Activated CD4-positive, alpha-beta memory T cell treated with anti-CD3 and anti-CD28 coated beads for 36 hours (primary cell): ENCODE measurements around the gene RIPOR2. TPM values are rescaled to one million over a fixed set of nuclear protein-coding genes. Genes with fewer than 3 reads are reported as not detected.
A peak's percentile ranks its signal among the peaks of the same experiment; 100 is the strongest.

ENCODE experiments used
- CTCF ChIA-PET: fragments of 350-600 bp; sonication (Branson Sonifier 250); formaldehyde crosslinking; loops from one replicate; lab custom pipeline; 2021; ENCODE audit warnings: antibody characterized with exemption, inconsistent platforms; lab: Charles Lee
- POLR2A ChIA-PET: fragments of 350-600 bp; sonication (Branson Sonifier 250); formaldehyde crosslinking; loops from one replicate; lab custom pipeline; 2021; ENCODE audit warnings: antibody characterized with exemption; lab: Charles Lee
- DNase-seq: peaks from one replicate; pipeline ENCODE4 v3.0.0-alpha.2; 2020
- H3K27ac Mint-ChIP-seq: one replicate; pipeline ENCODE4 v1.8.0; 2021; ENCODE audit warnings: mixed read lengths
- H3K27me3 Mint-ChIP-seq: one replicate; pipeline ENCODE4 v1.8.0; 2021; ENCODE audit warnings: mixed read lengths
- H3K36me3 Mint-ChIP-seq: one replicate; pipeline ENCODE4 v1.8.0; 2021; ENCODE audit warnings: mixed read lengths
- H3K4me1 Mint-ChIP-seq: one replicate; pipeline ENCODE4 v1.8.0; 2021; ENCODE audit warnings: low read depth, mixed read lengths
- H3K4me3 Mint-ChIP-seq: one replicate; pipeline ENCODE4 v1.8.0; 2021; ENCODE audit warnings: mild to moderate bottlenecking, mixed read lengths
- H3K9me3 Mint-ChIP-seq: one replicate; pipeline ENCODE4 v1.8.0; 2021; ENCODE audit warnings: mixed read lengths
- intact Hi-C: fragments of 100-400 bp; cut with micrococcal nuclease; formaldehyde crosslinking; loops from one replicate; pipeline ENCODE4 v1.15.1; 2023
- total RNA-seq, 2 experiments: library from RNA; stranded (reverse); gene quantifications; one replicate each; pipeline ENCODE4 v1.2.3, GENCODE V29; 2021

RIPOR2 gene
- total RNA-seq, 2 experiments from 2014 or later, result 64.5 to 68.7 TPM

DNA sequence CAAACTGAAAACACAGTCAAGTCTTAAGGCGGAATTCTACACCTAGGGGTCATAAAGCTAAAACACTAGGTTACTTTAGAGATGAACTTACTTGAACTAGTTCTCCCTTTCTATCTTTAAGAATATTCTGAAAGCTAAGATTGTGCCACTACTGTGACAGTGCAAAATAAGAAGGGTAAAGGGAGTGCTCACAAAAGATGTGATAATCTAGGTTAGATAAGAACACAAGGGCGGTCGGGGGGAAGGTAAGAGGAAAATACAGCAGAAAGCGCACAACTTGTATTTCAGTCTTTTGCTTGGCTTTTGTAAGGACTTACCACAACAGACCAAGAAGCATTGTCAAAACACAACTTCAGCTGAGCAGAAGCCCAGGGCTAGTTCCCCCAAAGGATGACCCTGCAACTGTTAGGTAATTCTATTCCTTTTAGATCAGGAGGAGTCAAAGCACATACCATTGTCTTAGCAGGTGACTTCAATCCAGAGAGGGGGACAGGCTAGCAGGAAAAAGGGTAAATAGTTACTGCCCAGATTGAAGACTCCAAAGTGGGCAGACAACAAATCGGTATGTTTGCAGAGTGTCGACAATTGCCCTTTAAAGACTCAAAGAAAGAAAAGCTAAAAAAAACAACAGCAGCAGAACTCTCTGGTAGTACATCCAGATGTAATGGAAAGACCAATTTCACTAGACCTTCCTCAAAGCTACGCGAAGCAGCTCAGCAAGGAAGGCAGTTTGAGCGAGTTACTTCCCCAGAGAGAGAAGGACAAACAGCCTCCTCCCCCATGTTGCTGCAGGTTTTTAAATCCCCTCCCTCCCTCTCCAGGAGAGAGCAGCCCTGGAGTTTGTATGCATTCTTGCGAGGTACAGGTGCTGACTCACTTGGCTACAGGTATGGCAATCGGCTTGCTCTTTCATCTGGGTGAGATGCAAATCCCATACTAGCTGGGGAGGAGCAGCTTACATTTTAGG lies 59.0 kb downstream of the RIPOR2 start:
- CTCF ChIA-PET, result interaction anchor here (0.7 to 1.3 kb wide), 8 partner anchors 8 to 137 kb away, joined by 3 to 5 read pairs (median 4); no protein-coding TSS in a partner anchor
- peaks cover 69% of the 10 kb centered on the region for H3K36me3 Mint-ChIP-seq
- H3K4me1 Mint-ChIP-seq, result peaks cover 63% of the 10 kb centered on the region
- DNase-seq, result no peak
- POLR2A ChIA-PET, result no interaction called here
- H3K27me3 Mint-ChIP-seq, result no peaks in the 10 kb centered on the region
- H3K9me3 Mint-ChIP-seq, result peaks cover 22% of the 10 kb centered on the region
- peak overlapping the region; percentile 30 for H3K27ac Mint-ChIP-seq
- intact Hi-C loops, result no loop called here
- H3K4me3 Mint-ChIP-seq, result no peak overlapping the region

DNA sequence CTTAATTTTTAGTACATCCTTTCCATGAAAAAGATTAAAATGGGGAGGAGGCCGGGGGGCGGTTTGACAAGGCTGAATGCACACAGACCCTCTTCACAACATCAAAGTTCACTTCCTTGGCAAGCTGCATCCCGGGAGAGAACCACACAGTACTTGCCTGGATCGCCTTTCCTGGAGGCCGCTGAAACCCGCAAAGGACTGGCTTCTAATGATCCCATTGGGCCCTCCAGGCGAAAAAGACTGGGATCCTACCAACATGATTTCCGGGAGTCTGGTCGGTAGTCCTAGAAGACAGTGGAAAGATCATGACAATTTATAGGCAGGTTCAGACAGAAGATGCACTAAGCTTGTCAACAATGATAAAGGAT lies 60.2 kb downstream of the RIPOR2 start:
- Mint-ChIP-seq H3K27ac (peak overlapping the region; percentile 12), H3K27me3 (no peaks in the 10 kb centered on the region), H3K9me3 (peaks cover 22% of the 10 kb centered on the region), H3K36me3 (peaks cover 71% of the 10 kb centered on the region), H3K4me1 (peaks cover 60% of the 10 kb centered on the region), H3K4me3 (no peak overlapping the region)
- DNase-seq, result no peak
- intact Hi-C loops, result no loop called here
- ChIA-PET POLR2A (no interaction called here), CTCF (interaction anchor here (1.3 to 1.6 kb wide), 2 partner anchors 116 to 151 kb away, joined by 3 to 4 read pairs; no protein-coding TSS in a partner anchor)

DNA sequence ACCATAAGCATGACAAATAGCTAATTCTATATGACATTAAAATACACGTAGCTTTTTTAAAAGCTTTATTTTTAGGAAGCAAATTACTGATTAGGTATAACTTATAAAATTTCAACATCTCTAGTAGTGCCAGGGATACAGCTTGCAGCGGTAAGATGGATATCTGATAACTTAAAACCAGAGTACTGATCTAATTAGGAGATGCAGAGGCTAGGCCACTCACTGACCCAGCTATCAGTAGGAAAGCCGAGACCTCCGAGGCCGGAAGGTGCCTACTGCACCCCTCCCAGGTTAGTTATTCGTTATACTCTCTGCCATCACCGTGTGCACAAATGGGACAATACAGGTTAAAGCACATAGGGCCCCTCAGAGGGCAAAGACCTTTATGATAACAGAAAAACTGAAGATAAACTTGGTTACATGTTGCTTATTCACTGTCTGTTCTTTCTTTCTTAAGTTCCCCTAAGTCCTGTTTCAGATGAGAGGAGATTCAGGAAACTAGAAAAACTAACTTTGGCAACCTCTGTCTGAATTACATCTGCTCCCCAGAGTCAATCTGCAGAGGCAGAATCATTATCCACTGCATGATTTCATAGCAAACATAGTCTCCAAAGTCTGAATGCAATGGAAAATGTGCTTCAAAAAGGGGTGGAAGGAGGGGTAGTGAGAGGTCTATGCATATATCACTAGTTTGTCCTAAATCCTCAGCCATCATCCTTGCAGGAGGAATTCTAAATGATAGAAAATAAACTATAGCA lies 60.8 kb downstream of the RIPOR2 start:
- H3K27ac Mint-ChIP-seq, result peak overlapping the region; percentile 12
- DNase-seq, result no peak
- intact Hi-C loops, result no loop called here
- ChIA-PET POLR2A (no interaction called here), CTCF (interaction anchor here (1.3 to 2.8 kb wide), 6 partner anchors 8 to 152 kb away, joined by 3 to 10 read pairs (median 6); no protein-coding TSS in a partner anchor)
- H3K9me3 Mint-ChIP-seq, result peaks cover 22% of the 10 kb centered on the region
- peaks cover 74% of the 10 kb centered on the region for H3K36me3 Mint-ChIP-seq
- H3K4me3 Mint-ChIP-seq, result no peak overlapping the region
- peaks cover 59% of the 10 kb centered on the region for H3K4me1 Mint-ChIP-seq
- H3K27me3 Mint-ChIP-seq, result no peaks in the 10 kb centered on the region

DNA sequence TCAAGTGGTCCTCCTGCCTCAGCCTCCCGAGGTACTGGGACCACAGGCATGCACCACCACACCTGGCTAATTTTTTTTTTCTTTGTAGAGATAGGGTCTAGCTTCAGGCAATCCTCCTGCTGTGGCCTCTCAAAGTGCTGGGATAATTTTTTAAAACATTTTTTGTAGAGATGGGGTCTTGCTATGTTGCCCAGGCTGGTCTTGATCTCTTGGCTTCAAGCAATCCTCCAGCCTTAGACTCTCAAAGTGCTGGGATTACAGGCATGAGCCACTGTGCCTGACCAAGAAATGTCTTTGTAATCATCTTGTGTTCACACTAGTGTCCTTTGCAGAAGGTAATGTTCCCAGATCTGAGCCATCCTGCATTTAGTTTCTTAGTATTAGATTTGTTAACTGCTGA lies 61.6 kb downstream of the RIPOR2 start:
- Mint-ChIP-seq H3K27me3 (no peaks in the 10 kb centered on the region), H3K36me3 (peaks cover 70% of the 10 kb centered on the region), H3K4me1 (peaks cover 51% of the 10 kb centered on the region), H3K4me3 (no peak overlapping the region), H3K27ac (no peak overlapping the region), H3K9me3 (peaks cover 22% of the 10 kb centered on the region)
- no peak for DNase-seq
- intact Hi-C loops, result no loop called here
- POLR2A ChIA-PET, result no interaction called here
- CTCF ChIA-PET, result interaction anchor here (0.5 to 2.8 kb wide), 8 partner anchors 9 to 153 kb away, joined by 3 to 10 read pairs (median 5); no protein-coding TSS in a partner anchor

DNA sequence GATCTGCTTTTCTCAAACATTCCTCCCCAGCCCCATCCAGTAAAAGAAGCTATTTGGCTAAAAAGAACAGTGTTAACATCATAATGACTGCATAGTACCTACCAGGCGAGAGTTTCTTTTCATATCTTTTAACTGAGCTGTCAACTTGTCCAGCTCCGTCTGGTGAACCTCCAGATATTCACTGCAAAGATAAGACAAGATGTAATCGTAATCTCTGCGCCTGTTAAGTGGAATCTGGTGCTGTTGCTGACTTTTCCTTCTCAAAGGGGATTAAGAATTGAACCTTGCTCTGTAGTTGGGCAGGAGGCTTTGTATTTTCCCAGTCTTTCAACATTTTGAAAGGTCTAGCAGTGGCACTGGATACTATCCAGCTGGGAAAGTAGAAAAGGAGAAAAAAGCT lies 63.0 kb downstream of the RIPOR2 start:
- Mint-ChIP-seq H3K9me3 (peaks cover 16% of the 10 kb centered on the region), H3K27me3 (no peaks in the 10 kb centered on the region), H3K27ac (no peak overlapping the region), H3K4me3 (no peak overlapping the region), H3K4me1 (peaks cover 51% of the 10 kb centered on the region), H3K36me3 (peaks cover 71% of the 10 kb centered on the region)
- DNase-seq, result no peak
- intact Hi-C loops, result no loop called here
- POLR2A ChIA-PET, result no interaction called here
- CTCF ChIA-PET, result interaction anchor here (1.2 to 2.8 kb wide), 6 partner anchors 11 to 145 kb away, joined by 3 to 10 read pairs (median 6); no protein-coding TSS in a partner anchor

DNA sequence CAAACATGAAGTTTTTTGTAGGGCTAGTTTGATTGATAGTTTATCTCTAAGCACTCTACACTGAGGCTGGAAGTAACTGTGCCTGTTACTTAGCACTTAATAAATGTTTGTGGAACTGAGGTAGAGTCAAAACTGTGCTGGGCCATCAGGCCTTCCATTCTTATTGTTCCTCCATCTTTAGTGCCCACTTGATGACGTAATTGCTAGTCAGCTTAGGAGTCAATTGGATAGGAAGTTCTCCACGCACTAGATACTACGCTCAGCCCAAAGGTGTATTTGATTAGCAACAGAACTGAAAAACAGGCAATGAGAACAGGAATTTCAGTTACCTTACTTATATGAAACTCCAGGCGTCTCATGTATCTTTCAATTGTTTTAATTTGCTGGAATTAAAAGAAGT lies 67.0 kb downstream of the RIPOR2 start:
- intact Hi-C loops, result no loop called here
- DNase-seq, result no peak
- no peak overlapping the region for H3K27ac Mint-ChIP-seq
- no peaks in the 10 kb centered on the region for H3K9me3 Mint-ChIP-seq
- peaks cover 55% of the 10 kb centered on the region for H3K4me1 Mint-ChIP-seq
- no peak overlapping the region for H3K4me3 Mint-ChIP-seq
- H3K27me3 Mint-ChIP-seq, result no peaks in the 10 kb centered on the region
- H3K36me3 Mint-ChIP-seq, result peaks cover 51% of the 10 kb centered on the region
- CTCF ChIA-PET, result interaction anchor here (0.9 kb wide), 1 partner anchor 15 kb away, joined by 3 read pairs; no protein-coding TSS in a partner anchor
- POLR2A ChIA-PET, result interaction anchor here (0.5 to 0.6 kb wide), 3 partner anchors 12 to 1165 kb away, joined by 3 to 5 read pairs (median 4); no protein-coding TSS in a partner anchor

DNA sequence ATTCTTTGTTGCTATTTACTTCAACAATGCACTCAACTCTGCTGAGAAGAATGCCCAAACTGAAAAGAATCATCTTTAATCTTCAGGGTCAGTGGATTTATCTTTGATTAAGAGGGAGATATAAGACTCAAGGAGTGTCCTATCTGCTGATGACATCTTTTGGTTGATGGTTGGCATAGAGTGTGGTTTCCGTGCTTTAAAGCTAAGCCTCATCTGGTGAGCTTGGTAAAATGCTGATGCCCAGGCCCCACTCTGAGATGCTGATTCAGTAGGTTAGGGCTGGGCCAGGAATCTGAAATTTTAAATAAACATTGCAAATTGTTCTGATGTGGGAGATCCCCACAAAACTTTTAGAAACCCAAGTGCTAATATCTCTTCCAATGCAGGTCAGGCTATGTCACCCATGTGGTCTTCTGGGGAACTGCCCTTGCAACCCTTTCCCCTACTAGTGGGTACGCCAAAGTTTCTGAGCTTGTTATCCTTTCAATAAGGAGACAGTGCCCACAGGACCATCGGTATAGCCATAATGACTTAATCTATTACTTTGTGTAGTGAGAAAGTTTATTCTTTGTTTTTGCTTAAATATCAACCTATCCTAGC lies 68.6 kb downstream of the RIPOR2 start:
- Mint-ChIP-seq H3K4me1 (peaks cover 64% of the 10 kb centered on the region), H3K4me3 (no peak overlapping the region), H3K27ac (peak overlapping the region; percentile 75), H3K9me3 (no peaks in the 10 kb centered on the region), H3K36me3 (peaks cover 50% of the 10 kb centered on the region), H3K27me3 (no peaks in the 10 kb centered on the region)
- CTCF ChIA-PET, result interaction anchor here (0.6 to 3.9 kb wide), 4 partner anchors 11 to 142 kb away, joined by 3 to 22 read pairs (median 4); no protein-coding TSS in a partner anchor
- POLR2A ChIA-PET, result interaction anchor here (0.6 to 1.9 kb wide), 4 partner anchors 16 to 108 kb away, joined by 3 to 4 read pairs (median 3); no protein-coding TSS in a partner anchor
- intact Hi-C loops, result no loop called here
- peak; percentile 26 for DNase-seq

DNA sequence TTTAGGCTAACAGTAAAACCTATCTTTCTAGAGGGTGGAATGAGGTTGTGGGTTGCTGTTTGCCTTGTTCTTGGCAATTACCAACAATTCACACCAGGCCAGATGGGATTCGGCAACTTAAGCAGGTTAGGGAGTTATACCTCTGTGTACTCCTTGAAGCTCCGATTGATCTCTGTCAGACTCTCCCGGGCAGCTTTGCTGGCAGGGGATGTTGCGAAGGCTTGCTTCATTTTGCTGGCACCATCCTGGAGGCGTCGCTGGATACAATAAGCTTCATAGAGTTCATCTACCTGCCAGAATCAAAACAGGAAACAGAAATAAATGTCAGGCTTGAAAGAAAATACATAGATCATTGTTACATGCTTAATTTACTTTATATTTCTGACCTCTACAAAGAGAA lies 70.6 kb downstream of the RIPOR2 start:
- Mint-ChIP-seq H3K4me3 (no peak overlapping the region), H3K27ac (peak overlapping the region; percentile 72), H3K4me1 (peaks cover 73% of the 10 kb centered on the region), H3K36me3 (peaks cover 46% of the 10 kb centered on the region), H3K9me3 (no peaks in the 10 kb centered on the region), H3K27me3 (no peaks in the 10 kb centered on the region)
- intact Hi-C loops, result no loop called here
- no peak for DNase-seq
- POLR2A ChIA-PET, result no interaction called here
- CTCF ChIA-PET, result interaction anchor here (0.7 to 3.9 kb wide), 3 partner anchors 9 to 126 kb away, joined by 3 to 22 read pairs (median 10); no protein-coding TSS in a partner anchor

DNA sequence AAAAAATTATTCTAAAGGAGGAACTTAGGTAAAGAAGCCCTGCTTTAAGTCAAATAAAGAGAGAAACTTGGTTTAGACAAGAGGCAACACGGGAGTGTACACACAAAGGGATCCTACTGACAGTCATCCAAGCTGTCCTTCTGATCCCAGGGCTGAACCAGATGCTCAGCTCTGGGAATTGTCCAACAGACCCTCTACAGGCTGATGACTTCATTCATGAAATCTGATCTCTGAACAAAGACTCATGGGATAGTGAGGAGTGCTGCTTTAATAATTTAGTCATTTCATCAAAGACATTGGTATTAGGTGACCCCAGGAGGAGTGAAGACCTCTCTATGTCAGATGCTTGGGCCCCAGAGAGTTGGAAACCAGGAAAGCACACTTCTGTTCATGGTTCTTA lies 71.4 kb downstream of the RIPOR2 start:
- Mint-ChIP-seq H3K4me1 (peaks cover 81% of the 10 kb centered on the region), H3K27ac (peak overlapping the region; percentile 72), H3K27me3 (no peaks in the 10 kb centered on the region), H3K36me3 (peaks cover 53% of the 10 kb centered on the region), H3K9me3 (no peaks in the 10 kb centered on the region), H3K4me3 (no peak overlapping the region)
- intact Hi-C loops, result no loop called here
- CTCF ChIA-PET, result interaction anchor here (0.7 to 3.9 kb wide), 3 partner anchors 13 to 127 kb away, joined by 4 to 22 read pairs (median 10); no protein-coding TSS in a partner anchor
- no peak for DNase-seq
- POLR2A ChIA-PET, result no interaction called here

DNA sequence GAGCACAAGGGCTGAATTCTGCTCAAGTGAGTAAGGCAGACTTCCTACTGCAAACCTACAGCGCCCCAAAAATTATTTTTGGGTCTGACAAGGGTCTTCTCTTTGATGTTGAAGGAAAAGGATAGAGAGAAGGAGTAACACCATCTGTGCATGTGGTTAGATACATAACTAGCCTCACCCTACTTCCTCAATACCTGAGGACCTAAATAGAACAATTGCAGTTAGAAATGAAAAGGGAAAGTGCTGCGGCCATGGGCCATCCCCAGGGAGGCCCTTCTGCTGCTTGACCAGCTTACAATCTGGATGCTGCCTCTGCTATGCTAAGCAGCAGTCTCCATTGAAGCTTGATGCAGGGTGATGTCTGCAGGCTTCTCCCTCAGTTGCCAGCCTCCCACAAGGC lies 73.8 kb downstream of the RIPOR2 start:
- Mint-ChIP-seq H3K4me3 (no peak overlapping the region), H3K27me3 (no peaks in the 10 kb centered on the region), H3K27ac (peak overlapping the region; percentile 48), H3K9me3 (no peaks in the 10 kb centered on the region), H3K4me1 (peaks cover 85% of the 10 kb centered on the region), H3K36me3 (peaks cover 53% of the 10 kb centered on the region)
- ChIA-PET CTCF (interaction anchor here (0.7 to 1.2 kb wide), 4 partner anchors 20 to 74 kb away, joined by 3 to 5 read pairs (median 4); partner anchors contain the start of gene RIPOR2), POLR2A (interaction anchor here (1.0 kb wide), 1 partner anchor 59 kb away, joined by 3 read pairs; no protein-coding TSS in a partner anchor)
- no peak for DNase-seq
- intact Hi-C loops, result no loop called here

DNA sequence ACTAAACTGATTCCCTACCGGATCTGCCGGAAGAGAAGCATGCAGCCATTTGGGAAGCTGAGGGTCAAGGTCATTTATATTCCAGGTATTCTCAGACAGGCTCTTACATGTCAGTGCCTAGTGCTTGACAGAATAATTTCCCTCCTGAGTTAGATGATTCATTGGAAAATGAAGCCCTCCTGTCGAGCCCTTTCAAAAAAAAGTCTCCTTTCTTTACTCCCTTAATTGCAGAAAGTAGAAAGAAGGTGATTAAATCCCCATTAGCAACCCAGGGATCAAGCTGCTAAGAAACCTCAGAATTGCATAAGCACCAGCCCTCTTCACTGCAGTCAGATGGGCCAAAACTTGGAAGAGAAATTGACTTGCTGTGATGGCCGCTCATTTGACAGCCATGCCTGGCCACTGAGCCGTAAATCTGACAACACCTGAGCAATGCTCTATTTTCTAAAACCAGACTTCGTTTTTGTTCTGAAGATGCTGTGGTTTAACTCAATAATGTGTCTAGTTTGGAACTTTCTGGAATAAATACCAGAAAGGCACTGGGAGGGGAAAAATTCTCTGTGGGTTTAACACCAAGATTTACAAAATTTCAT lies 76.1 kb downstream of the RIPOR2 start:
- Mint-ChIP-seq H3K4me1 (peaks cover 84% of the 10 kb centered on the region), H3K36me3 (peaks cover 54% of the 10 kb centered on the region), H3K9me3 (no peaks in the 10 kb centered on the region), H3K27me3 (no peaks in the 10 kb centered on the region), H3K27ac (peak overlapping the region; percentile 89), H3K4me3 (peak overlapping the region; percentile 30)
- ChIA-PET POLR2A (interaction anchor here (1.2 kb wide), 1 partner anchor 62 kb away, joined by 3 read pairs; no protein-coding TSS in a partner anchor), CTCF (interaction anchor here (0.9 to 9.3 kb wide), 6 partner anchors 74 to 211 kb away, joined by 3 to 191 read pairs (median 32); no protein-coding TSS in a partner anchor)
- no peak for DNase-seq
- intact Hi-C loops, result no loop called here
